ENCODE results near the gene DDX17.

DDX17 gene

GRCh38 chr22:38448945-38449745 lies 57.0 kb downstream of the DDX17 start:
- no peak for DNase-seq

- no peak for DNase-seq
These were observed 60.0 kb downstream of the DDX17 start for GRCh38 chr22:38446018-38446601.

- no peak for DNase-seq
These were observed 61.3 kb downstream of the DDX17 start for GRCh38 chr22:38444783-38445182.

GRCh38 chr22:38443628-38444521 lies 62.2 kb downstream of the DDX17 start:
- no peak for DNase-seq

GRCh38 chr22:38442967-38443627 lies 63.0 kb downstream of the DDX17 start:
- no peak for DNase-seq

GRCh38 chr22:38441620-38442287 lies 64.4 kb downstream of the DDX17 start:
- DNase-seq, result no peak

GRCh38 chr22:38440747-38441350 lies 65.3 kb downstream of the DDX17 start:
- DNase-seq, result no peak

GRCh38 chr22:38437416-38437815 lies 68.7 kb downstream of the DDX17 start:
- DNase-seq, result no peak

GRCh38 chr22:38436629-38437395 lies 69.3 kb downstream of the DDX17 start:
- no peak for DNase-seq

- DNase-seq, result no peak
These were observed 70.1 kb downstream of the DDX17 start for GRCh38 chr22:38435965-38436364.

GRCh38 chr22:38435010-38435409 lies 71.1 kb downstream of the DDX17 start:
- no peak for DNase-seq

- no peak for DNase-seq
These were observed 72.2 kb downstream of the DDX17 start for GRCh38 chr22:38433871-38434270.
